Measurements from ENCODE around the gene RASGRP3. TPM values are rescaled to one million over a fixed set of nuclear protein-coding genes. Genes with fewer than 3 reads are reported as not detected.
"Not testable (repeated sequence)": the region's sequence is repeated elsewhere in the genome, so short reads cannot be mapped to it uniquely, and the experiment has no call there.

RASGRP3 gene, protein sequence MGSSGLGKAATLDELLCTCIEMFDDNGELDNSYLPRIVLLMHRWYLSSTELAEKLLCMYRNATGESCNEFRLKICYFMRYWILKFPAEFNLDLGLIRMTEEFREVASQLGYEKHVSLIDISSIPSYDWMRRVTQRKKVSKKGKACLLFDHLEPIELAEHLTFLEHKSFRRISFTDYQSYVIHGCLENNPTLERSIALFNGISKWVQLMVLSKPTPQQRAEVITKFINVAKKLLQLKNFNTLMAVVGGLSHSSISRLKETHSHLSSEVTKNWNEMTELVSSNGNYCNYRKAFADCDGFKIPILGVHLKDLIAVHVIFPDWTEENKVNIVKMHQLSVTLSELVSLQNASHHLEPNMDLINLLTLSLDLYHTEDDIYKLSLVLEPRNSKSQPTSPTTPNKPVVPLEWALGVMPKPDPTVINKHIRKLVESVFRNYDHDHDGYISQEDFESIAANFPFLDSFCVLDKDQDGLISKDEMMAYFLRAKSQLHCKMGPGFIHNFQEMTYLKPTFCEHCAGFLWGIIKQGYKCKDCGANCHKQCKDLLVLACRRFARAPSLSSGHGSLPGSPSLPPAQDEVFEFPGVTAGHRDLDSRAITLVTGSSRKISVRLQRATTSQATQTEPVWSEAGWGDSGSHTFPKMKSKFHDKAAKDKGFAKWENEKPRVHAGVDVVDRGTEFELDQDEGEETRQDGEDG
- total RNA-seq (2014; rRNA removed; shearing (Covaris generic)) = 13.4 and 18.4 TPM in 2 replicates

DNA sequence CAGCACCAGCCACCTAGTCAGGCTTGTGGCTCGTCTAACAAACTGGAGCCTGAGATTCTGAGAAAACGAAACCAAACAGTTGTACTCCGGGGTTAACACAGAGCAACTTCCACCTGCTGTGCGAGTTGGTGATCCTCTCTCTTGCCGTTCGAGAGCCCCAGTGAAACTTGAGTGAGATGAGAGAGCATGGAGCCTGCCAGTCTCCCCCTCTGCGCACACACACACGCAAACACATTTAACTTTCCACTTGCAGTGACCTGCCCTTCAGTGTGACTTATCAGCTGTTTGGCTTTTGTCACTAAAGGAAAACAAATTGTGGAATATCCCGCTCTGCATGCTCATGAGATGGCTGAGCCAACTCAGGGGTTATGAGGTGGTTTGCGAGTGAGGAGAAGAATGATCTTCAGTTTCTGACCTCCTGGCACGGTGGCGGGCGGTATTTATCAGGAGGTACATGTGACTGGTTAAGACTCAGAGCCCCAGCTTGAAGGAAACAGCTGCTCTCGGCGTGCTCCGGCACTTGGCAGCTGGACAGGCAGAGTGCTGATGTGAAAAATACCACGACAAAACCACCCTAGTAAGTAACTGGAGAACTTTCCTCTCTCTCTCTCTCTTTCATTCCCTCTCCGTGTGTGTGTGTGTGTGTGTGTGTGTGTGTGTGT lies at the start of gene RASGRP3:
Gene RASGRP3 (plus strand): TSS at position 519 of the 662 bp plus-strand sequence. CDS start 38,488 bp downstream, outside the sequence.
- DNase-seq (ENCODE audit: low read depth) = peak; percentile 96

DNA sequence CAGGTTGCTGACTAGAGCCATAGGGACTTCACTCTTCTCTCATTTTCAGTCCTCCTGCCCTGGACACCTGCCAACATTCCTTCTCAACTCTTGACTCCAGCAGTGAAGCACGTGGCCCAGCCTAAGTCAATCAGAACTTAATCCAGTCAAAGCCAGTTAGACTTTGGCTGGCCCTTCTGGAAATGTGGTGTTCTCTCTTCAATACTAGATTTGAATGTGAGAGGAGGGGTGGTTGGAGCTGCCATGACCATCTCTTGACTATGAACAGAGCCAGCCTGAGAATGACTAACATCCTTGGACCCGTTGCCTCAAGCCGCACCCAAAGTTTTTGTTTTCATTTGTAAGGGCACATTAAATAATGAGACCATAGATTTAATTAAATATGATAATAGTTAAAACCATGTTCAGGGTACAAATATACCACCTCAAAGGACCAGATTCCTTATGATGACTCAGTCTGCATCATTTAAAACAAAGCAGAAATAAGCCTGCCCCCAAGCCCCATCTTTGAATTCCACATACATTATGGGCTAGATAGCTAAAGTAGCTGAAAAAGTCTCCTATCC lies 49.7 kb upstream of the RASGRP3 start:
- peak; percentile 84 for DNase-seq (ENCODE audit: low read depth)

DNA sequence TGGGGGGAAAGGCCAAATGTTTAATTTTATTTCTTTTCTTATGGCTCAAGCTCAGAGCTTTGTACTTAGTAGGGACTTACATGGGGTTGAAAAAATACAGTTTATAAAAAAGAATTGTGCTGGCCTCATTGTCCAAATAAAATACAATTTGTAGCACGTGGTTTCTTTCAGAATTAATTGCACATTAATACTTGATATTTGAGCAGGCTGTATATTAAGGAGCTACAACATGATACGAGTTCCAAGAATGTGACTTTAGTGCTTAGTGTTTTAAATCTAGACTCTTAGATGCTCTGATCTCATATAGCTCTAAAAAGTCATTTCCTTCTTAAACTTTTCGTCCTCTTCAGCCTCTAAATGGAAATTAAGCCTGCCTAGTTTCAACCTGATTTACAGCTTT lies 46.4 kb upstream of the RASGRP3 start:
- DNase-seq (ENCODE audit: low read depth) = no peak

DNA sequence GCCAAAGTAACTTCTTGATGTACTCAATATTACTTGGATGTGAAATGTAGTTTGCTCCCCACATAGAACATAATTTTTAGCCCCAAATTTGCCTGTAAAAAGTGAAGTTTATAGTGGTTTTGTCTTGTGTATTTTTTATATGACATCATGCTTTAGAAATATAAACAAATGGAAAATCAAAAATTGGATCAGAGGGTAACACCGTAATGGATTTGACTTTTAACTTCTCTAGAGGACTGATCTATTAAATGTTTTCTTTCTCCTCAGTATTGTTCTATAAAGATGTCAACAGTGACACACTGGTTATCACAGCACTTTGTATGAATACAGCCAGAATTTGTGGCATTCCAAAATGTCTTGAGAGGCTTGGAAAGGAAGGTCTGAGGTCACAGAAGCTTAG lies 45.6 kb upstream of the RASGRP3 start:
- no peak for DNase-seq (ENCODE audit: low read depth)

DNA sequence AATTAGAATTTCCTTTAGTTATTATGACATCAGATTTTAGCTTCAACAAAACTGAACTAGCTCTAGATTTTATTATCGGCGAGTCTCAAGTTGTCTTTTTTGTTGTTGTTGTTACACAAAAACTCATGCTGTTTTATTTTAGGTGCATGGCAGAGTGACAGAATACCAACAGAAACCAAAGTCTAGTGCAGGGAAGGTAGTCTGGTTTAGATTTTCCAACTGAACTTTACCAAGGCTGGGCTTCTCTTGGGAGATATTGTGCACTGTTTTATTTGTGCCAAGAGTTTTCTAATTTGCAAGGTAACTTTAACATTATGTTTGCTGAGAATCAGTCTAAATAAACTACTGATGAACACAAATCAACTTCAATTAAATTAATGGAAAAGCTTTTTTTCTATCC lies 43.6 kb upstream of the RASGRP3 start:
- no peak for DNase-seq (ENCODE audit: low read depth)

DNA sequence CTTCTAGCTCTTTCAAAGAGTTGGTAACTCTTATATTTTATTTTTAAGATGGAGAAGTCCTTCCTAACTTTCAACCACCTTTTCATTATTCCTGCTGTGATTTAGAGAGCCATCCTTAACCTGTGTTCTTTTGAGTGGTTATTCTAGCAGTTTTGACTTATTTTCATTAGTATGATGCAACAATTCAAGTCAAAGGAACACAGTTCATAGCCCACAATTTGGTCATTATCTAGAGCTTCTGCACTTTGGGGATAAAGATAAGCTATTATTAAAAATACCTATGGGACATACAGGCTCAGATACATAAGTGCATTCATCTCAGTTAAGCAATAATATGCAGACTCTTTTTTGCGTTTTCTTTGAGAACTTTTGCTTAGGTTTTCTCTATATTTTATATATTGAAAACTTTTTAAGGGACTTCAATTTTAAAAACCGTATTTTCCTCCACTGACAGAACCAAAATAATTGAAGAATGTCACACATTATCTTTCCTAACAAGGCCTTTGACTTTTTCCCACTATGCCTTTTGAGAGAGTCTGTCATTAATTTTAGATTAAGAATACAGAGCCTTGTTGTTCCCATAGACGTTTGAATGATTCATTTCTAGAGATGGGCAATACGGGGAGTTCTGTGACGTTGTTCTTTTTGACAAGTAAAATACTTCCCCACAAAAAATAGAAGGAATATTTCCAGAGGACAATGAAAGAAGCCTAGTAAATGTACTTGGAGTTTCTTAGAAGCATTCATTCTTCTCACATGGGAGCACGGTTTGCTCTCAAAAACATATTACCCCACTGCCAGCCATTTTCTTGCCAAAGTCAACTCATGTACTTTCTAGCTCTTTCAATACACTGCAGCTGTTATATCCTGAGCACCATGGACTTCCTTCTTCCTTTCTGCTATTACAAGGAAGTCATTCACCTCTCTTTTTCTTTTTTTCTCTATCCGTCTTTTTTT lies 42.9 kb upstream of the RASGRP3 start:
- peak; percentile 58 for DNase-seq (ENCODE audit: low read depth)

DNA sequence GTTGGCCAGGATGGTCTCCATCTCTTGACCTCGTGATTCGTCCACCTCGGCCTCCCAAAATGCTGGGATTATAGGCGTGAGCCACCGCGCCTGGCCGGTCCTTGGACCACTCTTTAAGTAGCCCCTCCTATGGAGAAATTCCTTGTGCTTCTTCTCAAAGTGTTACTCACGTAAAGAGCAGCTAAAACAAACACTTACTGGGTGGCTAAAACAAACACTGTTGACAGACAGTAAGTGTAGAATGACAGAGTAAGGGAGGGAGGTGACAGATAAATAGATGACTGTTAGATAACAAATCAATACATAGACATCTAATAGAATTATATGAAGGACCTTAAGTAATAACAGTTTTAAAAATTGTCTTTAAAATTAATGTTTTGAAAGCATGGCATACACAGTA lies 40.9 kb upstream of the RASGRP3 start:
- no peak for DNase-seq (ENCODE audit: low read depth)

DNA sequence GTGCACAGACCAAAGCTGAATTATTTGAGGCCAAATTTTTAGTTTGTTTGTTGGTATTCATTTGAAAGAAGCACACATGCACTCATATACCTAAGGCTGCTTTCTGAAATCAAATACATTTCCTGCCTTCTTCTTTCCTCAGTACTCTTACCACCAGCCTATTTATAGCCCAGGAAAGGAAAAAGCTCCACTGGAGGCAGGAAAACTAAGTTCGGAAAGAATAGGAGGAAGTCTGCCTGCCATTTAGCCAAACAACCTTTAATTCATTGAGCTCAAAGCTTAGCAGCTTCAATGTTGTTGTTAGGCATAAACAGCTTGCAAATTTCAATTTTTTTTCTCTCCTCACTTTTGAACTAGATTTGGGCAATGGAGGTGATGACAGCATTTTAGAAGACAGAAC lies 40.4 kb upstream of the RASGRP3 start:
- DNase-seq (ENCODE audit: low read depth) = peak; percentile 25

DNA sequence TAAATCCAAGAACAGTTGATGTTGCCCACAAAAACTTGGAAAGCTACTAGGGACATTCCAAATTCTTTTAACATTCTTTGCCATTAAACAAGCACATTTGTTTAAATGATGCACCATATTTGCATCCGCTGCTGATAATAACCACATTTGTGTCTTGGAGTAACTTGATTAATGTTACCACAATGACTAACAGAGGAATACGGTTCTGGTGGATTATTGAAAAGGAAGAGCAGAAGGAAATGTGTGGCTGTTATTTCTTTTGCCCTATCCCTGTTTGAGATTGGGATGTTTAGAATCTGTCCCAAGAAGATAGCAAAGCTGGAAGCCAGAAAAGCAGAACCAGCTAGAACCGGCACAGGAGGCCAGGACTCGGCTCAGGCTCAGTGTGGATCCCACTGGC lies 39.2 kb upstream of the RASGRP3 start:
- peak; percentile 98 for DNase-seq (ENCODE audit: low read depth)

DNA sequence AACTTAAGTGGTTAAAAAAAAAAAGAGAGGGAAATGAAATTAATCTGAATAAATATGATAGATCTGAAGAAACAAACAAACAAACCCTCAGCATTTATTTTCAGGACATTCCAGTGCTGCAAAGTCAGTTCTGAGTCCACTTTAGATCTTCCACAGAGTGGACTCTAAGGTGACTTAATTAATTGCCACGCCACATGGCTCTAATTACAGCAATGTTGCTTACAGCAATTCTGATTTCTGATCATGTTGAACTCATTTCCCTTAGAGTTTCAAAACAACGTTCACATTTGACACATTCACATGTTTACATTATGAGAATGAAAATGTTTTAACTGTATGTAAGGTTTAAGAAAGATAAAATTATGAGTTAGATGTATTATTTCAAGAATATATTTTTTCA lies 38.6 kb upstream of the RASGRP3 start:
- peak; percentile 36 for DNase-seq (ENCODE audit: low read depth)

DNA sequence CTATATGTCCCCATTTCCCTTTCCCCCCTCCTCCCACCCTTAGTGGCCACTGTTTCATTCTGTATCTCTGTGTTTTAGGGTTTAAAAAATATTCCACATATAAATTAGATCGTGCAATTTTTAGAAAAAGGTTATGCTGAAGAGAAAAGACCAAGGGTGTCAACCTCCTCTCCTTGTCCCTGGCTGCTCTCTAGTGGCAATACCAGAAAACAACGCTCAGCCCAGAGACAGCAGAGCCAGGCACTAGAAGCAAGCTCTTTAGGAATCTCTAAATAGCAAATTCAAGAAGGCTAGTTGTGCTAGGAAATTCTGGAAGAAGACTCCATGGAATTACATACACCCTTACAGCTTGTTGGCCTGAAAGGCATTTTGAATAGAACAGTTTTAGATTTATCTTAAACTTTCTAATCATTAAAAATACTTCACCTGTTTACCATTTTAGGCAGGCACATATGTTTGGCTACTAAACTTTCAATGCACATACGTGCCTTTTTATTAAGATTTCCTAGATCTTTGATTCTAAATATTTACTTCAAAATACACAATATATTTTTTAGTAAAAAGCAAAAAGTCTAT lies 35.1 kb upstream of the RASGRP3 start:
- DNase-seq (ENCODE audit: low read depth) = peak; percentile 73

DNA sequence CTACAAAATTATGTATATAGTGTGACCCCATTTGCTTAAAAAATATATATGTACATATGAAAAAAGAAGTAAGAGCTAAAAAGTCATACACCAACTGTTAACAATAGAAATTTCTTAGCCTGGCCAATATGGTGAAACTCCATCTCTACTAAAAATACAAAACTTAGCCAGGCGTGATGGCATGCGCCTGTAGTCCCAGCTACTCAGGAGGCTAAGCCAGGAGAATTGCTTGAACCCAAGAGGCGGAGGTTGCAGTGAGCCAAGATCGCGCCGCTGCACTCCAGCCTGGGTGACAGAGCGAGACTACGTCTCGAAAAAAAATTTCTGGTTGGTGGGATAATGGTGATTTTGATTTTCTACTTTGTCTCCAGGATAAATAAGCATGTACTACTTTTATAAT lies 34.4 kb upstream of the RASGRP3 start:
- DNase-seq (ENCODE audit: low read depth) = not testable (repeated sequence)

DNA sequence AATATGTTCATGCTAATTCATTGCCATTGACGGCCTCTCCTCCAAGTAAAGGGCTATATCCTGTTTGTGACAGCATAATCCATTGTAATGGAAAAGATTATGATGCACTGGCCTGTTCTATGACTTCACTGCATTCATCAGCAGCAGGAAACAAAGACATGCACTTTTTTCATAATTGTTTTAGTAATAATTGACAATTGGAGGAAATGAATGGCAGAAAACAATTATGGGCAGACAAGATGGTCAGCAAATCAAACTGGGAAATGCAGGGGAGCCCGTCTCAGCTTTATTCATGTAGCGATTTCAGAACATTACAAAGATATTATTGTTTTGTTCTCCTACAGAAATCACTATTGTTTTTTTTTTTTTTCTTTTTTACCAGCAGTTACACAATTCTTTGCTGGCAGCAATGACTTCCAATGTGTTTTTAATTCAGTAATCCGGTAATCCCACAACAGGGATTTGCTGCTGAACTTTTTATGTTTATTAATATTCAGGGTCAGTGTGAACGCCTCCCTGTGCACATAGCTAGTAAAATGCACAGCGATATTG lies 33.8 kb upstream of the RASGRP3 start:
- no peak for DNase-seq (ENCODE audit: low read depth)

DNA sequence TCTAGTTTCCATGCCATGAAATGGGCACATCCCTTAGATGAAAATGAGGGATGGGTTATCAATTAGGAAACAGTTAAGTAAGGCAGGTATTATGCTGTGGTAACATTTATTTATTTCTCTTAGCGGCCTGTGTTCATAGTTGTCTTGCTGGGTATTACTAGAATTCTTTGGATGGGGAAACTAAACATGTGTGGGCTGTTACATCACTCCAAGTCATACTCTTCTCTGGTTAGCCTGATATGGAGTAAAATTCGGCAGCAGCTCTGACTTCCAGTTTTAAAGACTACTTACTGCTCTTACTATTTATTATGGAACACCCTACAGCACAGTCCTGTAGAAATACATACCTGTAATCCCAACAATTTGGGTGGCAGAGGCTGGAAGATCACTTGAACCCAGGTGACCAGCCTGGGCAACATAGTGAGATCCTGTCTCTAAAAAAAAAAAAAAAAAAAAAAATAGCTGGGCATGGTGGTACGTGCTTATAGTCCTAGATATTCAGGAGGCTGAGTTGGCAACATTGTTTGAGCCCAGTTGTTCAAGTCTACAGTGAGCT lies 33.1 kb upstream of the RASGRP3 start:
- DNase-seq (ENCODE audit: low read depth) = no peak

DNA sequence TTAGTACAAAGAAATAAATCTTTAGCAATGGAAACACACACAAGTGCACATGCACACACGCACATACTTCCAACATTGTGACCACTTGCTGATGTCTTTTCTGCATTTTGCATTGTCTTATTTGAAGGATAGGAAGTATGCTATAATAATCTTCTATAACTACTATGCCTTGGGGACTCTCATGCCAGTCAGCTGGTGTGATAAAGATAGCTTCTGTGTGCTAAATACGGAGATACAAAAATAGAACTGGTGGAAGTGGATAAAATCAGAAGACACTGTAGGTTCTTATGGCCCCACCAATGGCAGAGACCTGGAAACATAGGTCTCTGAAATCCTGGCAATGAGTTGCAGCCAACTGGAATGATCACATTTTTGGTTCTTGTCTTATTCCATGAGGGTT lies 31.5 kb upstream of the RASGRP3 start:
- no peak for DNase-seq (ENCODE audit: low read depth)

DNA sequence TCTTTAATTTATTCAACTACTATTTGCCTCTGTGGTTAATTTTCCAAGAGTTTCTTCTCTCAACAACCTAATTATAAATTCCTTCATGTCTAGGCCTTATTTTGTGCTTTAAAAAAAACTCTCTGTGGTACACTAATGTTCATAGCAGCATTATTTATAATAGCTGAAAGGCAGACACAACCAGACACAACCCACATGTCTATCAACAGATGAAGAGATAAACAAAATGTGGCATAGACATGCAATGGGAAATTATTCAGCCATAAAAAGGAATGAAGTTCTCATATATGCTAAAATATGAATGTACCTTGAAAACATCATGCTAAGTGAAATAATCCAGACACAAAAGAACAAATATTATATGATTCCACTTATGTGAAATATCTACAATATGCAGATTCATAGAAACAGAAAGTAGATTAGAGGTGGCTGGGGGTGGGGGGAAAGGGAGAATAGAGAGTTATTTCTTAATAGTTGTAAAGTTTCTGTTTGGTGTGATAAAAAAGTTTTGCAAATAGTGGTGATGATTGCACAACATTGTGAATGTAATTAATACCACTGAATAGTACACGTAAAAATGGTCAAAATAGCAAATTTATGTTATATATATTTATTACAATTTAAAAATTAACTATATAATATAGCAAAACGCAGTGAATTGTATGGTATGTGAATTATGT lies 28.1 kb upstream of the RASGRP3 start:
- DNase-seq (ENCODE audit: low read depth) = peak; percentile 28

DNA sequence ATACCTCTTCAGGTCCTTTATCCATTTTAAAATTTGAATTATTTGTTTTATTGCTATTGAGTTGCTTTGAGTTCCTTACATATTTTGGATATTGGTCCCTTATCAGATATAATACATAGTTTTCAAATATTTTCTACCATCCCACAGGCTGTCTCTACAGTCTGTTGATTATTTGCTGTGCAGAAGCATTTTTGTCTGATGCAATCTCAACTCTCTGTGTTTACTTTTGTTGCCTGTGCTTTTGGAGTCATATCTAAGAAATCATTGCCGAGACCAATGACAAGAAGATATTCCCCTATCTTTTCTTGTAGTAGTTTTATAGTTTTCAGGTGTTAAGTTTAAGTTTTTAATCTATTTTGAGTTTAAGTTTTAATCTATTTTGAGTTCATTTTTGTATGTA lies 25.2 kb upstream of the RASGRP3 start:
- DNase-seq (ENCODE audit: low read depth) = no peak

DNA sequence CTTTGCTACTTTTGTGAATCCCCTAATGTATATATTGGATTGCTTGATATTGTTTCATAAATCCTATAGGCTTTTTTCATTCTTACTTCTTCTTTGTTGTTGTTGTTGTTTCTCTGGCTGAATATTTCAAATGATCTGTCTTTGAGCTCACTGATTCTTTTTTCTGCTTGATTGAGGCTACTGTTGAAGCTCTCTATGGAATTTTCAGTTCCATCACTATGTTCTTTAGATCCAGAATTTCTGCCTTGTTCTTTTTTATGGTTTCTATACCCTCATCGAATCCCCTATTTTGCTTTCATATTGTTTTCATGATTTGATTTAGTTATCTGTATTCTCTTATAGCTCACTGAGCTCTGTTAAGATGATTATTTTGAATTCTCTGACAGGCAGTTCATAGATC lies 24.6 kb upstream of the RASGRP3 start:
- DNase-seq (ENCODE audit: low read depth) = no peak

DNA sequence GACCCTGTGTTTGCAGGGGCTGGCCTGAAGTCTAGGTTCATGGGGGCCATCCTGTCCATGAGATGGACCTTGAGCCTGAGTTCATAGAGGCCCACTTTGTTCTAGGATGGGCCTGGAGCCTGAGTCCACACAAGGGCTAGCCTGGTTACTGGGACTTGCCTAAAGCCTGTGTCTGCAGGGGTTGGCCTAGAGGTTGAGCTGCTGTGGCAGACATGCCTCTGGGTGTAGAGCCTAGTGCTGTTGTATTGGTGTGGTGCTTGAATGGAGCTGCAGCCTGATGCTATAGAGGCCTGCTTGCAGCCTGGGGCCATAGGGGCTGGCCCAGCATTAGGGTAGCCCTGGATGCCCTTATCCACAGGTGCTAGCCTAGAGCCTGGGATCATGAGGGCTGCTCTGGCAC lies 23.9 kb upstream of the RASGRP3 start:
- DNase-seq (ENCODE audit: low read depth) = no peak
